Testis (tissue), 3 donors: ENCODE results near the gene PITPNM3. TPM values are rescaled to one million over a fixed set of nuclear protein-coding genes. Genes with fewer than 3 reads are reported as not detected.

ENCODE experiments used
- DNase-seq: peaks from one replicate; pipeline ENCODE4 v3.0.0-alpha.2; 2019
- H3K27ac ChIP-seq, 2 donors: fragments of 200-600 bp; sonication (generic); one replicate each; pipeline ENCODE4 v1.5.1; 2019
- H3K27me3 ChIP-seq: fragments of 200-600 bp; sonication (generic); one replicate; pipeline ENCODE4 v1.5.1; 2019
- H3K36me3 ChIP-seq: fragments of 200-600 bp; sonication (generic); one replicate; pipeline ENCODE4 v1.5.1; 2017; ENCODE audit warnings: low read depth; ENCODE audit errors: missing control alignments
- H3K4me1 ChIP-seq: fragments of 200-600 bp; sonication (generic); one replicate; pipeline ENCODE4 v1.5.1; 2019
- H3K4me3 ChIP-seq, 2 donors: fragments of 200-600 bp; sonication (generic); one replicate each; pipeline ENCODE4 v1.5.1; 2017 to 2019
- H3K9me3 ChIP-seq: fragments of 200-600 bp; sonication (generic); one replicate; pipeline ENCODE4 v1.5.1; 2017
- POLR2A ChIP-seq: fragments of 450-650 bp; IDR thresholded peaks from one replicate; pipeline ENCODE4 v1.6.1; 2017; ENCODE audit warnings: antibody characterized with exemption, mild to moderate bottlenecking, moderate library complexity
- WGBS, 2 donors: methylation state at CpG; one replicate each; pipeline ENCODE4 v1.1.5; 2018; 5-methylcytosine and 5-hydroxymethylcytosine counted together
- intact Hi-C: fragments of 100-400 bp; cut with DNase I; formaldehyde crosslinking; loops from one replicate; pipeline ENCODE4 v1.15.1; 2023; ENCODE audit warnings: low total_unique reads
- polyA plus RNA-seq: library from polyadenylated mRNA; stranded (reverse); fragments of 350-450 nt; fragmentation: Illumina TruSeq; extraction: RNeasy Lipid Tissue Mini Kit (QIAGEN cat#74804); gene quantifications from one replicate; pipeline ENCODE4 v1.2.3, GENCODE V29; 2014; ENCODE audit warnings: low read depth, low replicate concordance; ENCODE audit not compliant: insufficient read depth
- total RNA-seq, 2 donors: library from RNA; depleted of rRNA; stranded (reverse); fragments of >200 nt; gene quantifications; one replicate each; pipeline ENCODE4 v1.2.3, GENCODE V29; 2016
- TF ChIP-seq, protein P1 (sequence below), 3 experiments: fragments of 450-650 bp in 2 of 3; fragments of 200-600 bp in 1 of 3; sonication (generic) in 1 of 3; IDR thresholded peaks; one replicate each; pipeline ENCODE4 v1.5.1; 2016 to 2019; ENCODE audit warnings: antibody characterized with exemption in 3 of 3, mild to moderate bottlenecking in 2 of 3, moderate library complexity in 1 of 3

Gene PITPNM3
- total and polyA plus RNA-seq, 3 donors from 2014 or later = 6.3 to 7.3 (median 6.7) TPM

DNA sequence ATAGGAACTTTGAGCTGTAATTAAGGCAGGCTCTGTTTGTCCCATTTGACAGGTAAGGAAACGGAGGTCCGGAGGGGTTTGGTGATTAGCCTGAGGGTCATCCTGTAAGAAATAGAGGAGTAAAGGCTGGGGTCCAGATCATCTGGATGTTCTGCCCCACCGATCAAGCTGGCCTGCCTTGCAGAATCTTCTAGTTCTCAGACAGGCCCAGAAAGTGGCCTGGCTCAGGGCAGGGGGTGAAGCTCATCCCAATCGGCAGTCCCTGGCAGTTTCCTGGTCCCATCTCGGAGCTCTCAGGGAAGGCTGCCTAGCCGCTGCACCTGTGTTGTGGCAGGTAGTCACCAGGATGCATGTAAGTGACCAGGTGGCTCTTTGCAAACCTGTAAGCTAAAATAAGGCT is 107.9 kb downstream of the PITPNM3 start:
- no peak for DNase-seq
- H3K27me3 ChIP-seq = no peaks in the 10 kb centered on the region
- H3K9me3 ChIP-seq = no peaks in the 10 kb centered on the region
- no peaks in the 10 kb centered on the region for H3K36me3 ChIP-seq
- 93 to 95% methylated on average over 4 to 6 of the region's 6 CpGs for WGBS, 2 donors
- H3K27ac ChIP-seq = no peak overlapping the region
- H3K4me3 ChIP-seq = no peak overlapping the region
- peaks cover 10% of the 10 kb centered on the region for H3K4me1 ChIP-seq
- no peak for TF ChIP-seq POLR2A
- TF ChIP-seq, protein P1, sequence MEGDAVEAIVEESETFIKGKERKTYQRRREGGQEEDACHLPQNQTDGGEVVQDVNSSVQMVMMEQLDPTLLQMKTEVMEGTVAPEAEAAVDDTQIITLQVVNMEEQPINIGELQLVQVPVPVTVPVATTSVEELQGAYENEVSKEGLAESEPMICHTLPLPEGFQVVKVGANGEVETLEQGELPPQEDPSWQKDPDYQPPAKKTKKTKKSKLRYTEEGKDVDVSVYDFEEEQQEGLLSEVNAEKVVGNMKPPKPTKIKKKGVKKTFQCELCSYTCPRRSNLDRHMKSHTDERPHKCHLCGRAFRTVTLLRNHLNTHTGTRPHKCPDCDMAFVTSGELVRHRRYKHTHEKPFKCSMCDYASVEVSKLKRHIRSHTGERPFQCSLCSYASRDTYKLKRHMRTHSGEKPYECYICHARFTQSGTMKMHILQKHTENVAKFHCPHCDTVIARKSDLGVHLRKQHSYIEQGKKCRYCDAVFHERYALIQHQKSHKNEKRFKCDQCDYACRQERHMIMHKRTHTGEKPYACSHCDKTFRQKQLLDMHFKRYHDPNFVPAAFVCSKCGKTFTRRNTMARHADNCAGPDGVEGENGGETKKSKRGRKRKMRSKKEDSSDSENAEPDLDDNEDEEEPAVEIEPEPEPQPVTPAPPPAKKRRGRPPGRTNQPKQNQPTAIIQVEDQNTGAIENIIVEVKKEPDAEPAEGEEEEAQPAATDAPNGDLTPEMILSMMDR (IDR thresholded peaks at IDR 0.05) = no peak
- intact Hi-C loops = no loop called here

DNA sequence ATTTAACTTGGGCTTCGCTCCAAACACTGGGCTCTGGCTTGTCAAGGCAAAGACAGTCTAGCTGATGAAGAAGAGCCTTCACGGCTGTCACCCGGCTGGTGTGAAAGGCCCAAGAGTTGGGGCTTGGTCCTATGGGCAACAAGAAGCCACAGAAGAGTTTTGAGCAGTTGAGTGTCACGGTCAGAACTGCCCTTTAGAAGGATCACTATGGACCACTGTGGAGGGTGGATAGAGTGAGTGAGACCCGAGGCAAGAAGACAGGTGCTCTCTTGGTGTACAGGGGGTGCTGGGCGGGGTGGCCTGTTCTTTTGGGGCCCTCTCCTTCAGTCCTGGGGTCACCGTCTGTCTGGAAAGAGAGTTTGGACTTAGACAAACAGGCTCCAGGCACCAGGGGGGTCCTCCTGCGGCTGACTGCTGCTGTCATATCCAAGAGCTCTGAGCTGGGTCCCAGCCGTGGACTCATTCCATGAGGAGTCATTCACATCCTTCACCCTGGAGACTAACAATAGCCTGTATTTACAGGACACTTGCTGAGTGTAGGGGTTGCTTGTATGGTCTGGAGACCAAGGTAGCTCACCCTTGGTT is 109.7 kb downstream of the PITPNM3 start:
- Histone ChIP-seq H3K9me3 (no peaks in the 10 kb centered on the region), H3K4me1 (peaks cover 6% of the 10 kb centered on the region), H3K36me3 (no peaks in the 10 kb centered on the region), H3K4me3 (no peak overlapping the region), H3K27ac (no peak overlapping the region), H3K27me3 (no peaks in the 10 kb centered on the region)
- no peak for DNase-seq
- TF ChIP-seq, protein P1 (IDR thresholded peaks at IDR 0.05) = no peak
- TF ChIP-seq POLR2A = no peak
- WGBS, 2 donors = 62 to 85% methylated on average over 7 to 9 of the region's 9 CpGs
- intact Hi-C loops = no loop called here

DNA sequence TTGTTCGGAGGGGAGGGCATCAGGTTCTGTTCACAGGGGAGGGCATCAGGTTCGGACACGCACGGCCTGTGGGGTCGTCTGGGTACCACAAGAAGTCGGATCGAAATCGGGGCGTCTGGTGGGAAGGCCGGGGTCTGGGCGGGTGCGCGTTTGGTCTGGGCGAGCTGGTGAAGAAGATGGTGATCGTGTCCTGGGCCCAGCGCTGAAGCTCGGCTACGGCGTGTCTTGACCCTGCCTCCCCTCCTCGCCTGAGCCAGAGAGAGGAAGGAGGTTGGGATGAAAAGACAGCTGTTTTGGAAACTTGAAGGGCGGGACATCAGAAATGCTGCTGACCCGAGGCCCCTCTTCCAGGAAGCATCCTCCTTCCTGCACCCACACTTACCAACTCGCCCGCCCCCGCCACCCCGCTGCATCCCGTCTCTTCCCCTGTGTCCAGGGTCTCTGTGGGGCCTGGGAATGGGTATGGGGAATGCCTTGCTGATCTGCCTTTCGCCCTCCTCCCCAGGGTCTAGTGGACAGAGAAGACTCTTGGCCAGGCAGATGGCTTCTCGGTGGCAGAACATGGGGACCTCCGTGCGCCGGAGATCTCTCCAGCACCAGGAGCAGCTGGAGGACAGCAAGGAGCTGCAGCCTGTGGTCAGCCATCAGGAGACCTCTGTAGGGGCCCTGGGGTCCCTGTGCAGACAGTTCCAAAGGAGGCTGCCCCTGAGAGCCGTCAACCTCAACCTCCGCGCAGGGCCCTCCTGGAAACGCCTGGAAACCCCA is 111.6 kb downstream of the PITPNM3 start:
- Histone ChIP-seq H3K9me3 (no peaks in the 10 kb centered on the region), H3K27me3 (no peaks in the 10 kb centered on the region), H3K36me3 (no peaks in the 10 kb centered on the region), H3K4me1 (no peaks in the 10 kb centered on the region), H3K4me3 (peak overlapping the region; percentile 51 to 60), H3K27ac (no peak overlapping the region)
- 22 to 28% methylated on average over 7 to 33 of the region's 36 CpGs for WGBS, 2 donors
- intact Hi-C loops = no loop called here
- DNase-seq = no peak
- TF ChIP-seq POLR2A = no peak
- TF ChIP-seq, protein P1 (IDR thresholded peaks at IDR 0.05) = no peak

DNA sequence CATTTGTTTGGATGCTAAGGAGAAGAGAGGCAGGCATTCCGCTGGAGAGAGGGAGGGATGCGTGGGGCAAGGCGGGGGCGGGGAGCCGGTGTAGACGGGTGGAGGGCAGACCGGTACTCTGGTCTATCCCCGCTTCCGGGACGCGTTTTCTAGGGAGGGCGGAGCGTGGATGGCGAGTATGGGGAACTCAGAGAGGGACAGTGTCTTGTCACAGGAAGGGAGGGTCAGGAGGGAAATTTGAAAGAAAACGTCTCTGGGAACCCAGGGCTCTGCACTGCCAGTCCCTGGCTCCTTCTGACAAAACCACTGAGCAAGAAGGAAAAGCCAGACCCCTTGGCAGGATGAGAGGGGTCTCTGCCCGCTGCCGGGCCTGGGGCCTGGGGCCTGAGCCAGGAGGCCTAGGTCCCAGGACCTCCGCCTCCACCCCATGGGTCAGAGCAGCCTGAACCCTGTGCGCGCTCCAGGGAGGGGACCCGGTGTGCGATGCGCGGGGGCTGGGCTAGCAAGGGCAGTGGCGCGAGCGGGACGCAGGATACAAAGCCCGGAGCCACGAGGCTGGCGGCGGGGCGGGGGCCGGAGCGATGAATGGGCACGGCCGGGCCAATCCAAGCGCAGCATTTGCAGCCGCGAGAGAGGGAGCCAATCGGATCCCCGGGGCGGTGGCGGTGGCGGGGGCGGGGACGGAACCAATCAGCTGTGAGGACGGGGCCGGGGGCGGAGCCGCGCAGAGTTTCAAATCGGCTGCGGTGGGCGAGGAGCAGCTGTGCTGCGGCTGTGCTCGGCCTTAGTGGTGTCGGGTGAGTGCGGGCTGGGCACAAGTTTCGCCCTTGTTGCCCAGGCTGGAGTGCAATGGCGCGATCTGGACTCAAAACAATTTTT is 112.4 kb downstream of the PITPNM3 start, which contains the start of gene PIMREG:
Gene PIMREG, plus strand, starts transcription at position 764 of the 879 bp plus-strand sequence. CDS start 656 bp downstream, outside the sequence.
- Histone ChIP-seq H3K27ac (no peak within 1 kb of the TSS), H3K4me1 (no peaks in the 10 kb centered on the region), H3K36me3 (no peaks in the 10 kb centered on the region), H3K27me3 (no peaks in the 10 kb centered on the region), H3K4me3 (peak within 1 kb of the TSS; percentile 51 to 60), H3K9me3 (no peaks in the 10 kb centered on the region)
- TF ChIP-seq, protein P1 (IDR thresholded peaks at IDR 0.05) = no peak
- no peak for TF ChIP-seq POLR2A
- DNase-seq = peak; percentile 97
- 1 to 2% methylated on average over 25 to 57 of the region's 62 CpGs for WGBS, 2 donors
- intact Hi-C loops = no loop called here
